ENCODE results near the gene DRC1.

DRC1 gene

GRCh38 chr2:26422947-26423629 lies 21.4 kb downstream of the DRC1 start:
- no peak overlapping the region for H3K4me3 ChIP-seq (replicated peaks; ENCODE audit: insufficient read depth, low read length)
- no peak overlapping the region for H3K27ac ChIP-seq (replicated peaks)
- no peak for DNase-seq (ENCODE audit: low read depth in 1 of 2, low spot score in 1 of 2)
- H3K27me3 ChIP-seq (ENCODE audit: insufficient read depth, poor library complexity, severe bottlenecking) = no peaks in the 10 kb centered on the region
- TF ChIP-seq REST (IDR thresholded peaks at IDR 0.05; ENCODE audit: insufficient replicate concordance, low read depth) (no peak), GABPA (IDR thresholded peaks at IDR 0.05; ENCODE audit: low read depth) (no peak), POLR2AphosphoS5 (IDR thresholded peaks at IDR 0.05; ENCODE audit: low read depth) (no peak), CTCF (IDR thresholded peaks at IDR 0.05; ENCODE audit: insufficient read depth, low read length) (no peak), SPI1 (IDR thresholded peaks at IDR 0.05; ENCODE audit: borderline replicate concordance, low read depth) (no peak)

GRCh38 chr2:26423750-26424149 lies 22.0 kb downstream of the DRC1 start:
- no peak for TF ChIP-seq REST (IDR thresholded peaks at IDR 0.05; ENCODE audit: insufficient replicate concordance, low read depth)
- no peaks in the 10 kb centered on the region for H3K27me3 ChIP-seq (ENCODE audit: insufficient read depth, poor library complexity, severe bottlenecking)

GRCh38 chr2:26424221-26424620 lies 22.5 kb downstream of the DRC1 start:
- TF ChIP-seq REST (IDR thresholded peaks at IDR 0.05; ENCODE audit: insufficient replicate concordance, low read depth) (no peak), POLR2AphosphoS5 (IDR thresholded peaks at IDR 0.05; ENCODE audit: low read depth) (no peak), GABPA (IDR thresholded peaks at IDR 0.05; ENCODE audit: low read depth) (no peak), CTCF (IDR thresholded peaks at IDR 0.05; ENCODE audit: insufficient read depth, low read length) (no peak), SPI1 (IDR thresholded peaks at IDR 0.05; ENCODE audit: borderline replicate concordance, low read depth) (no peak)
- no peak for DNase-seq (ENCODE audit: low read depth in 1 of 2, low spot score in 1 of 2)
- Histone ChIP-seq H3K27me3 (ENCODE audit: insufficient read depth, poor library complexity, severe bottlenecking) (no peaks in the 10 kb centered on the region), H3K4me3 (replicated peaks; ENCODE audit: insufficient read depth, low read length) (no peak overlapping the region), H3K27ac (replicated peaks) (no peak overlapping the region)

More at GRCh38 chr2:26423750-26424149, 22.0 kb downstream of the DRC1 start:
- DNase-seq (ENCODE audit: low read depth in 1 of 2, low spot score in 1 of 2) = no peak
- Histone ChIP-seq H3K4me3 (replicated peaks; ENCODE audit: insufficient read depth, low read length) (no peak overlapping the region), H3K27ac (replicated peaks) (no peak overlapping the region)

All from HL-60 (cell line).